ENCODE results near the gene SGSM2. TPM values are rescaled to one million over a fixed set of nuclear protein-coding genes. Genes with fewer than 3 reads are reported as not detected.

Gene SGSM2
- total and polyA plus RNA-seq, 2 of the 13 experiments (the other 11 are each of a cell fraction or from before 2014, with no cell fraction given) = 30.4 to 51.3 TPM

DNA sequence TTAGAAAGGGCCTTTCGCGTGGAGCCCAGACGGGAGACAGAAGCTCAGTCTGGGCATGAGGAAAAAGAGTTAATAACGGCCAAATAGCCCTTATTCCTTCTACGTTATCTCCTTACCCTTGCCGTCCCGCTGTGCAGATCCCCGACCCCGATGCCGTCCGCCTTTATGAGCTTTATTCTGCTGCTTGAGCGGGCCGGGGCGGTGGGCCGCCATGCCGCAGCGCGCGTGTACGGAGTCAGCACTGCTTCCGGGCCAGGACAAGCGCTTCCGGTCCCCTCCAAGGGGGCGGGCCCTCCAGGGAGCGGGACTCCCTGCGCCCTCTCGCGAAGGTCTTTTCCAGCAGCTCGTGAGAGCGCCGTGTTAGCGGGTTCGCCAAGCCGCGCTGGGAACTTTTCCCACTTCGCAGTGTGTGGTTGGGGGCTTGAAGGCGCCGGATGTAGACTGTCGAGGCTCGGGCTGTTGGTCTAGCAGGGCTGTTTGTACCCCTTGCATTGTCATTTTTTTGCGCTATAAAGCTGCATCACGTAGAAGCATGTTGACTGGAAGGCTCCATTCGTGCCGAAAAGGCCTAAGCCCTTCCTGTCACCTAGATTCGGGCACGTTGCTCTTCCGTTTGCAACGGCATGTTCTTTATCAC is 968 bp upstream of the SGSM2 start, which contains the start of gene TSR1 (continued):
- TF ChIP-seq, protein P1, sequence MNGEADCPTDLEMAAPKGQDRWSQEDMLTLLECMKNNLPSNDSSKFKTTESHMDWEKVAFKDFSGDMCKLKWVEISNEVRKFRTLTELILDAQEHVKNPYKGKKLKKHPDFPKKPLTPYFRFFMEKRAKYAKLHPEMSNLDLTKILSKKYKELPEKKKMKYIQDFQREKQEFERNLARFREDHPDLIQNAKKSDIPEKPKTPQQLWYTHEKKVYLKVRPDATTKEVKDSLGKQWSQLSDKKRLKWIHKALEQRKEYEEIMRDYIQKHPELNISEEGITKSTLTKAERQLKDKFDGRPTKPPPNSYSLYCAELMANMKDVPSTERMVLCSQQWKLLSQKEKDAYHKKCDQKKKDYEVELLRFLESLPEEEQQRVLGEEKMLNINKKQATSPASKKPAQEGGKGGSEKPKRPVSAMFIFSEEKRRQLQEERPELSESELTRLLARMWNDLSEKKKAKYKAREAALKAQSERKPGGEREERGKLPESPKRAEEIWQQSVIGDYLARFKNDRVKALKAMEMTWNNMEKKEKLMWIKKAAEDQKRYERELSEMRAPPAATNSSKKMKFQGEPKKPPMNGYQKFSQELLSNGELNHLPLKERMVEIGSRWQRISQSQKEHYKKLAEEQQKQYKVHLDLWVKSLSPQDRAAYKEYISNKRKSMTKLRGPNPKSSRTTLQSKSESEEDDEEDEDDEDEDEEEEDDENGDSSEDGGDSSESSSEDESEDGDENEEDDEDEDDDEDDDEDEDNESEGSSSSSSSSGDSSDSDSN (CRISPR knock-in tag; IDR thresholded peaks at IDR 0.05) = peak; percentile 70; the same call in 1 of the 2 replicates
- TF ChIP-seq ZNF20 (CRISPR knock-in tag; IDR thresholded peaks at IDR 0.05) (no peak), SRSF1 (optimal IDR thresholded peaks at IDR 0.05; ENCODE audit: low read depth, low read length) (no peak), MXI1 (IDR thresholded peaks at IDR 0.05; ENCODE audit: borderline replicate concordance, low read depth, low read length) (peak; percentile 98; the same call in 2 of the 3 replicates), NR2C2 (CRISPR knock-in tag; IDR thresholded peaks at IDR 0.05; ENCODE audit: borderline replicate concordance) (peak; percentile 100), CBX1 (IDR thresholded peaks at IDR 0.05; ENCODE audit: low read depth) (no peak), MAFK (conservative IDR thresholded peaks at IDR 0.05 in 1 of 2, IDR thresholded peaks at IDR 0.05 in 1 of 2; ENCODE audit: low read length in 2 of 2) (peak in 1 of 2 experiments; percentile 27; a peak in 1 of 4 replicates), ZNF333 (CRISPR knock-in tag; IDR thresholded peaks at IDR 0.05; ENCODE audit: borderline replicate concordance) (0 out of 2 replicates have a peak, but pooled peaks have one; percentile 44), ISL2 (CRISPR knock-in tag; IDR thresholded peaks at IDR 0.05) (peak; percentile 52; the same call in 1 of the 2 replicates), GFI1 (CRISPR knock-in tag; IDR thresholded peaks at IDR 0.05; ENCODE audit: borderline replicate concordance) (peak; percentile 72; the same call in 1 of the 2 replicates), PHF21A (CRISPR knock-in tag; IDR thresholded peaks at IDR 0.05) (no peak), ZNF24 (IDR thresholded peaks at IDR 0.05) (no peak), RBAK (CRISPR knock-in tag; IDR thresholded peaks at IDR 0.05) (no peak), ZNF263 (CRISPR knock-in tag; IDR thresholded peaks at IDR 0.05) (0 out of 2 replicates have a peak, but pooled peaks have one; percentile 16), NFYC (CRISPR knock-in tag; IDR thresholded peaks at IDR 0.05) (peak; percentile 43; the same call in 1 of the 2 replicates), ARHGAP35 (CRISPR knock-in tag; IDR thresholded peaks at IDR 0.05; ENCODE audit: borderline replicate concordance) (no peak), RBM39 (IDR thresholded peaks at IDR 0.05; ENCODE audit: low read depth, low read length, poor library complexity, severe bottlenecking) (no peak), CENPT (CRISPR knock-in tag; IDR thresholded peaks at IDR 0.05; ENCODE audit: low read depth) (no peak)
- TF ChIP-seq, protein P2, sequence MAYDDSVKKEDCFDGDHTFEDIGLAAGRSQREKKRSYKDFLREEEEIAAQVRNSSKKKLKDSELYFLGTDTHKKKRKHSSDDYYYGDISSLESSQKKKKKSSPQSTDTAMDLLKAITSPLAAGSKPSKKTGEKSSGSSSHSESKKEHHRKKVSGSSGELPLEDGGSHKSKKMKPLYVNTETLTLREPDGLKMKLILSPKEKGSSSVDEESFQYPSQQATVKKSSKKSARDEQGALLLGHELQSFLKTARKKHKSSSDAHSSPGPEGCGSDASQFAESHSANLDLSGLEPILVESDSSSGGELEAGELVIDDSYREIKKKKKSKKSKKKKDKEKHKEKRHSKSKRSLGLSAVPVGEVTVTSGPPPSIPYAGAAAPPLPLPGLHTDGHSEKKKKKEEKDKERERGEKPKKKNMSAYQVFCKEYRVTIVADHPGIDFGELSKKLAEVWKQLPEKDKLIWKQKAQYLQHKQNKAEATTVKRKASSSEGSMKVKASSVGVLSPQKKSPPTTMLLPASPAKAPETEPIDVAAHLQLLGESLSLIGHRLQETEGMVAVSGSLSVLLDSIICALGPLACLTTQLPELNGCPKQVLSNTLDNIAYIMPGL (CRISPR knock-in tag; IDR thresholded peaks at IDR 0.05; ENCODE audit: borderline replicate concordance in 1 of 2, low read depth in 1 of 2) = peak; percentile 64; a peak in 3 of 4 replicates
- TF ChIP-seq, protein P3, sequence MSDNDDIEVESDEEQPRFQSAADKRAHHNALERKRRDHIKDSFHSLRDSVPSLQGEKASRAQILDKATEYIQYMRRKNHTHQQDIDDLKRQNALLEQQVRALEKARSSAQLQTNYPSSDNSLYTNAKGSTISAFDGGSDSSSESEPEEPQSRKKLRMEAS (IDR thresholded peaks at IDR 0.05) = peak; percentile 97

Data from HepG2 (cell line).